Amniotic epithelial cell (primary cell): ENCODE results near the gene ZNF770.
"Not testable (repeated sequence)": the region's sequence is repeated elsewhere in the genome, so short reads cannot be mapped to it uniquely, and the experiment has no call there.

Experiments used
- DNase-seq: peaks from one replicate; pipeline ENCODE4 v3.0.0-alpha.2; 2010; ENCODE audit warnings: low read depth

The ZNF770 gene

GRCh38 chr15:34976743-34977142 lies 11.3 kb downstream of the ZNF770 start:
- DNase-seq: no peak

- DNase-seq: no peak
Observed at GRCh38 chr15:34976073-34976472, 12.0 kb downstream of the ZNF770 start.

GRCh38 chr15:34973512-34973911 lies 14.6 kb downstream of the ZNF770 start:
- DNase-seq: no peak

GRCh38 chr15:34970098-34970643 lies 17.9 kb downstream of the ZNF770 start:
- not testable (repeated sequence) for DNase-seq

- DNase-seq: peak; percentile 98
Observed at GRCh38 chr15:34969340-34970097, 18.6 kb downstream of the ZNF770 start, which contains the start of gene AQR. Gene AQR (minus strand): TSS chr15:34969742. CDS start chr15:34969613, 129 bp downstream.

- DNase-seq: no peak
Observed at GRCh38 chr15:34964277-34964676, 23.8 kb downstream of the ZNF770 start.

- no peak for DNase-seq
Observed at GRCh38 chr15:34953851-34954250, 34.2 kb downstream of the ZNF770 start.

- DNase-seq: no peak
Observed at GRCh38 chr15:34952481-34952880, 35.6 kb downstream of the ZNF770 start.

- peak; percentile 55 for DNase-seq
Observed at GRCh38 chr15:34951993-34952392, 36.1 kb downstream of the ZNF770 start.

- DNase-seq: no peak
Observed at GRCh38 chr15:34944936-34945335, 43.2 kb downstream of the ZNF770 start.

GRCh38 chr15:34943711-34944110 lies 44.4 kb downstream of the ZNF770 start:
- DNase-seq: no peak

- not testable (repeated sequence) for DNase-seq
Observed at GRCh38 chr15:34943264-34943663, 44.8 kb downstream of the ZNF770 start.

- no peak for DNase-seq
Observed at GRCh38 chr15:34942363-34942762, 45.7 kb downstream of the ZNF770 start.

GRCh38 chr15:34941831-34942230 lies 46.3 kb downstream of the ZNF770 start:
- no peak for DNase-seq

GRCh38 chr15:34941185-34941698 lies 46.8 kb downstream of the ZNF770 start:
- DNase-seq: no peak

GRCh38 chr15:34933432-34933975 lies 54.6 kb downstream of the ZNF770 start:
- no peak for DNase-seq

- DNase-seq: not testable (repeated sequence)
Observed at GRCh38 chr15:34928349-34928748, 59.7 kb downstream of the ZNF770 start.
